SU-DHL-6 (cell line): Measurements from ENCODE around the gene NRG4.
"Not testable (repeated sequence)": the region's sequence is repeated elsewhere in the genome, so short reads cannot be mapped to it uniquely, and the experiment has no call there.

Experiments used
- H2AFZ ChIP-seq: fragments of 200-600 bp; sonication (generic); 2 replicates; pipeline ENCODE4 v1.6.1; 2014; ENCODE audit warnings: low read depth, mild to moderate bottlenecking, moderate library complexity, mixed read lengths, antibody characterized with exemption, low read length; ENCODE audit not compliant: severe bottlenecking
- H3F3A ChIP-seq: fragments of 200-600 bp; shearing (Covaris generic); 2 replicates; pipeline ENCODE4 v1.6.0; 2016; ENCODE audit warnings: antibody characterized with exemption, mild to moderate bottlenecking; ENCODE audit not compliant: insufficient read depth
- H3K27ac ChIP-seq: fragments of 200-600 bp; sonication (generic); 2 replicates; pipeline ENCODE4 v1.5.1; 2016; ENCODE audit warnings: low read depth, mild to moderate bottlenecking, low read length, moderate library complexity, mixed read lengths
- H3K27me3 ChIP-seq: fragments of 200-600 bp; sonication (generic), shearing (Covaris generic); 2 replicates; pipeline ENCODE4 v1.6.0; 2014; ENCODE audit warnings: mild to moderate bottlenecking, low read length
- H3K36me3 ChIP-seq: fragments of 200-600 bp; sonication (generic); 2 replicates; pipeline ENCODE4 v1.6.1; 2014; ENCODE audit warnings: mild to moderate bottlenecking, low read length, mixed read lengths
- H3K4me2 ChIP-seq: fragments of 300-600, 200-600 bp; shearing (Covaris generic), sonication (generic); 2 replicates; pipeline ENCODE4 v1.6.0; 2014; ENCODE audit warnings: low read length, low read depth, mild to moderate bottlenecking; ENCODE audit not compliant: poor library complexity, severe bottlenecking
- H3K4me3 ChIP-seq: fragments of 200-600 bp; sonication (generic); 2 replicates; pipeline ENCODE4 v1.5.1; 2014; ENCODE audit warnings: antibody characterized with exemption, low read length, mild to moderate bottlenecking, mixed read lengths; ENCODE audit not compliant: insufficient read depth, poor library complexity, severe bottlenecking
- H3K79me2 ChIP-seq: fragments of 200-600 bp; sonication (generic); 2 replicates; pipeline ENCODE4 v1.6.1; 2014; ENCODE audit warnings: mild to moderate bottlenecking, low read length, moderate library complexity; ENCODE audit not compliant: insufficient read depth
- H3K9ac ChIP-seq: fragments of 200-600 bp; sonication (generic); 2 replicates; pipeline ENCODE4 v1.7.0; 2014; ENCODE audit warnings: mild to moderate bottlenecking, low read length
- H3K9me2 ChIP-seq: fragments of 200-600 bp; sonication (generic); replicated peaks from 2 replicates; pipeline ENCODE4 v1.6.1; 2014; ENCODE audit warnings: low read length; ENCODE audit not compliant: insufficient read depth
- H3K9me3 ChIP-seq: fragments of 200-600 bp; sonication (generic); 2 replicates; pipeline ENCODE4 v1.6.1; 2014; ENCODE audit warnings: low read length, mixed read lengths; ENCODE audit not compliant: insufficient read depth
- H4K20me1 ChIP-seq: fragments of 200-600 bp; sonication (generic); 2 replicates; pipeline ENCODE4 v1.6.1; 2014; ENCODE audit warnings: low read depth, mild to moderate bottlenecking, antibody characterized with exemption, low read length, moderate library complexity, mixed read lengths
- EZH2phosphoT487 ChIP-seq: fragments of 200-600 bp; sonication (generic), shearing (Covaris generic); conservative IDR thresholded peaks from 2 replicates; pipeline ENCODE4 v1.6.1; 2018; ENCODE audit warnings: mild to moderate bottlenecking, antibody characterized with exemption, low read length, moderate library complexity, mixed read lengths
- TF ChIP-seq, protein P1 (sequence below): fragments of 200-600 bp; sonication (generic); IDR thresholded peaks from one replicate; pipeline ENCODE4 v1.5.1; 2017; ENCODE audit warnings: antibody characterized with exemption, mild to moderate bottlenecking, low read length, moderate library complexity; ENCODE audit not compliant: insufficient read depth, poor library complexity, severe bottlenecking

Gene NRG4

DNA sequence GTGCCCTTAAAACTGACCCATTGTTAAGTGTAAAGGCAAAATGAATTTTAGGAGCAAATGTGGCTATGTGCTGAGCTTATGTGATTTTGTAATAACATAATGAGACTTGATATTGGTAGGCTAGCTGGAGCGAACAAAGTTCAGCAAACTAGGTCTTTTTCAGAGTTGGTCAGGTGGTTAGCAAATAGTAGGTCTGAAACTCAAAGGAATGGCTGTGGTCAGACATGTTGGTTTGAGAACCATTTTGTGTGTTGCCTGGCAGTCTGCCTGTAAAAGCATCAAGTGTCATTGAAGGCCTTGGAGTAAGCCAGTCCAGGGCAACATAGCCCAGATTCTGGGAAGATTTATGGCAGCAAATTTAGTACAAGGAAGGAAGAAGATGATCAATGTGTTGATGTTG is 92.1 kb downstream of the NRG4 start:
- Histone ChIP-seq H3K9ac (no peak overlapping the region), H3K79me2 (peaks cover 12% of the 10 kb centered on the region; the same call in 1 of the 2 replicates), H3K36me3 (peaks cover 20% of the 10 kb centered on the region; the same call in 1 of the 2 replicates), H3K4me2 (no peak overlapping the region), H3F3A (no peaks in the 10 kb centered on the region), H2AFZ (no peak overlapping the region), H3K9me3 (no peaks in the 10 kb centered on the region), H4K20me1 (no peaks in the 10 kb centered on the region), H3K27me3 (no peaks in the 10 kb centered on the region), H3K27ac (no peak overlapping the region), H3K9me2 (no peaks in the 10 kb centered on the region), H3K4me3 (no peak overlapping the region)
- TF ChIP-seq, protein P1, sequence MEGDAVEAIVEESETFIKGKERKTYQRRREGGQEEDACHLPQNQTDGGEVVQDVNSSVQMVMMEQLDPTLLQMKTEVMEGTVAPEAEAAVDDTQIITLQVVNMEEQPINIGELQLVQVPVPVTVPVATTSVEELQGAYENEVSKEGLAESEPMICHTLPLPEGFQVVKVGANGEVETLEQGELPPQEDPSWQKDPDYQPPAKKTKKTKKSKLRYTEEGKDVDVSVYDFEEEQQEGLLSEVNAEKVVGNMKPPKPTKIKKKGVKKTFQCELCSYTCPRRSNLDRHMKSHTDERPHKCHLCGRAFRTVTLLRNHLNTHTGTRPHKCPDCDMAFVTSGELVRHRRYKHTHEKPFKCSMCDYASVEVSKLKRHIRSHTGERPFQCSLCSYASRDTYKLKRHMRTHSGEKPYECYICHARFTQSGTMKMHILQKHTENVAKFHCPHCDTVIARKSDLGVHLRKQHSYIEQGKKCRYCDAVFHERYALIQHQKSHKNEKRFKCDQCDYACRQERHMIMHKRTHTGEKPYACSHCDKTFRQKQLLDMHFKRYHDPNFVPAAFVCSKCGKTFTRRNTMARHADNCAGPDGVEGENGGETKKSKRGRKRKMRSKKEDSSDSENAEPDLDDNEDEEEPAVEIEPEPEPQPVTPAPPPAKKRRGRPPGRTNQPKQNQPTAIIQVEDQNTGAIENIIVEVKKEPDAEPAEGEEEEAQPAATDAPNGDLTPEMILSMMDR, result no peak
- TF ChIP-seq EZH2phosphoT487, result no peak

DNA sequence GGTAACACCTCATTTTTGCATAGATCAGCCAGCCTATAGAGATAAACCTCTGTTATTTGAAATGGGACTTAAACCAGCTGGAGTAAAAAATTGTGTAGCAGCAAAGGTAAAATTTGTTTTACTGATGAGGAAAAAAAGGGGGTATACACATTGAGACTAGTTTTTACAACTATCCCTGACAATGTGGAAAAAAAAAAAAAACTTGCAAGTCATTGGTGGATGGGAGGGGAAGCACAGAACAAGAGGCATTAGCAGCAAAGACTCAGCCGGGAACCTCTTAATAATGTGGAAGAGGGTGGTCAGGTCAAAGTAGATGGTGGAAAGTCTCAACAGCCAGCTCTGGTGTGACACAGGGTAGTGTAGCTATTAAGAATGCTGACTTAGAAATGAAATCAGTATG is 94.1 kb downstream of the NRG4 start:
- Histone ChIP-seq H3K79me2 (peaks cover 13% of the 10 kb centered on the region; the same call in 1 of the 2 replicates), H3K9me3 (no peaks in the 10 kb centered on the region), H3K27me3 (no peaks in the 10 kb centered on the region), H3K36me3 (peaks cover 20% of the 10 kb centered on the region; the same call in 1 of the 2 replicates), H3K4me3 (no peak overlapping the region), H3K4me2 (no peak overlapping the region), H2AFZ (no peak overlapping the region), H4K20me1 (no peaks in the 10 kb centered on the region), H3K9ac (no peak overlapping the region), H3F3A (no peaks in the 10 kb centered on the region), H3K9me2 (no peaks in the 10 kb centered on the region), H3K27ac (no peak overlapping the region)
- TF ChIP-seq, protein P1, result no peak
- no peak for TF ChIP-seq EZH2phosphoT487

DNA sequence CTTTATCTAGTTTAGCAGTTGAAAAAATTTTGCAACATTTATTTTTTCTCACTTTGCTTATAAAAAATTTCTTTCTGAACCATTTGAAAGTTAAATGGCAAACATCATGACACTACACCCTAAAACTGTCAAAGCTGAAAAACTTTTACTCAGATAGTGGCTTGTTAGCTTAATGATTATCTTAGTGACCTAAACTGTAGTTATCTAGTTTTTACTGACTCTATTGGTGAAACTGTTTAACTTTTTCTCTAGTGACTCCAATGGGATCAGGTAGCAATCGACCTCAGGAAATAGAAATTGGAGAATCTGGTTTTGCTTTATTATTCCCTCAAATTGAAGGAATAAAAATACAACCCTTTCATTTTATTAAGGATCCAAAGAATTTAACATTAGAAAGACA is 95.2 kb downstream of the NRG4 start:
- Histone ChIP-seq H3K4me2 (no peak overlapping the region), H3F3A (no peaks in the 10 kb centered on the region), H2AFZ (no peak overlapping the region), H3K36me3 (peaks cover 20% of the 10 kb centered on the region; the same call in 1 of the 2 replicates), H3K9ac (no peak overlapping the region), H3K79me2 (peaks cover 12% of the 10 kb centered on the region; the same call in 1 of the 2 replicates), H3K4me3 (no peak overlapping the region), H3K9me3 (no peaks in the 10 kb centered on the region), H3K27ac (no peak overlapping the region), H3K9me2 (no peaks in the 10 kb centered on the region), H4K20me1 (no peaks in the 10 kb centered on the region), H3K27me3 (no peaks in the 10 kb centered on the region)
- TF ChIP-seq, protein P1, result no peak
- TF ChIP-seq EZH2phosphoT487, result no peak

DNA sequence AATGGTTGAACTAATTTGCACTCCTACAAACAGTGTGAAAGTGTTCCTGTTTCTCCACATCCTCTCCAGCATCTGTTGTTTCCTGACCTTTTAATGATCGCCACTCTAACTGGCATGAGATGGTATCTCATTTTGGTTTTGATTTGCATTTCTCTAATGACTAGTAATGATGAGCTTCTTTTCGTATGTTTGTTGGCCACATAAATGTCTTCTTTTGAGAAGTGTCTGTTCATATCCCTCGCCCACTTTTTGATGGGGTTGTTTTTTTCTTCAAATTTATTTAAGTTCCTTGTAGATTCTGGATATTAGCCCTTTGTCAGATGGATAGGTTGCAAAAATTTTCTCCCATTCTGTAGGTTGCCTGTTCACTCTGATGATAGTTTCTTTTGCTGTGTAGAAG is 101.9 kb downstream of the NRG4 start:
- not testable (repeated sequence) for H3K9me3 ChIP-seq, H3K27me3 ChIP-seq, H3K9ac ChIP-seq, H3F3A ChIP-seq, H3K27ac ChIP-seq, H3K9me2 ChIP-seq, H3K4me2 ChIP-seq, H3K4me3 ChIP-seq, H2AFZ ChIP-seq, H4K20me1 ChIP-seq
- Histone ChIP-seq H3K79me2 (peaks cover 52% of the 10 kb centered on the region), H3K36me3 (peaks cover 10% of the 10 kb centered on the region; the same call in 1 of the 2 replicates)
